ENCODE results near the gene CARM1.

- TF ChIP-seq CTCF (conservative IDR thresholded peaks at IDR 0.05; ENCODE audit: low read length) (no peak), EZH2phosphoT487 (IDR thresholded peaks at IDR 0.05; ENCODE audit: borderline replicate concordance) (no peak)
Observed at GRCh38 chr19:10895920-10896319, 24.6 kb downstream of the CARM1 start.
